ENCODE data around the gene NF1.

Gene NF1

DNA sequence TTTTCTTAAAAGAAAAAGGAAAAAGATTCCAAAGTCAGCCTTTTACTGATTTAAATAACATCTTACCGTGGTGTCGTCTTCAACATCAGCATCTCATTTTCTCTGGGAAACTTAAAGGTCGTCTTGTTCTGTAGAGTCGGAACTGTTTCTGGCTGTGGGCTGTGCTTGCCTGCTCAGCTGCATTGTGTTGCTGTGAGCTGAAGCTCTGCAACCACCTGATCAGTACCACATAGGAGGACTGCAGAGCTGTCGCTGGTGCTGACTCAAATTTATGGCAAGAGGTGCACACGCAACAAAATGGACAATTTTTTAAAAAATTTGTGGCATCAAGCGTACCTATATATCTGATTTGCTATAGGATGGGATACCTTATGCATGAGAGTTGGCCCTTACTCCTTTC, 202.3 kb downstream of the NF1 start, which contains the start of gene OMG:
Gene OMG, minus strand, starts transcription at position 150 of the 400 bp plus-strand sequence. CDS start 908 bp downstream, outside the sequence.
- TF ChIP-seq, protein P1, sequence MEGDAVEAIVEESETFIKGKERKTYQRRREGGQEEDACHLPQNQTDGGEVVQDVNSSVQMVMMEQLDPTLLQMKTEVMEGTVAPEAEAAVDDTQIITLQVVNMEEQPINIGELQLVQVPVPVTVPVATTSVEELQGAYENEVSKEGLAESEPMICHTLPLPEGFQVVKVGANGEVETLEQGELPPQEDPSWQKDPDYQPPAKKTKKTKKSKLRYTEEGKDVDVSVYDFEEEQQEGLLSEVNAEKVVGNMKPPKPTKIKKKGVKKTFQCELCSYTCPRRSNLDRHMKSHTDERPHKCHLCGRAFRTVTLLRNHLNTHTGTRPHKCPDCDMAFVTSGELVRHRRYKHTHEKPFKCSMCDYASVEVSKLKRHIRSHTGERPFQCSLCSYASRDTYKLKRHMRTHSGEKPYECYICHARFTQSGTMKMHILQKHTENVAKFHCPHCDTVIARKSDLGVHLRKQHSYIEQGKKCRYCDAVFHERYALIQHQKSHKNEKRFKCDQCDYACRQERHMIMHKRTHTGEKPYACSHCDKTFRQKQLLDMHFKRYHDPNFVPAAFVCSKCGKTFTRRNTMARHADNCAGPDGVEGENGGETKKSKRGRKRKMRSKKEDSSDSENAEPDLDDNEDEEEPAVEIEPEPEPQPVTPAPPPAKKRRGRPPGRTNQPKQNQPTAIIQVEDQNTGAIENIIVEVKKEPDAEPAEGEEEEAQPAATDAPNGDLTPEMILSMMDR (conservative IDR thresholded peaks at IDR 0.05) = no peak
- no peak within 1 kb of the TSS for H3K27ac ChIP-seq

- H3K27ac ChIP-seq = no peak overlapping the region
- TF ChIP-seq, protein P1 (conservative IDR thresholded peaks at IDR 0.05) = no peak
These were observed 204.8 kb downstream of the NF1 start for GRCh38 chr17:31299624-31300023.

DNA sequence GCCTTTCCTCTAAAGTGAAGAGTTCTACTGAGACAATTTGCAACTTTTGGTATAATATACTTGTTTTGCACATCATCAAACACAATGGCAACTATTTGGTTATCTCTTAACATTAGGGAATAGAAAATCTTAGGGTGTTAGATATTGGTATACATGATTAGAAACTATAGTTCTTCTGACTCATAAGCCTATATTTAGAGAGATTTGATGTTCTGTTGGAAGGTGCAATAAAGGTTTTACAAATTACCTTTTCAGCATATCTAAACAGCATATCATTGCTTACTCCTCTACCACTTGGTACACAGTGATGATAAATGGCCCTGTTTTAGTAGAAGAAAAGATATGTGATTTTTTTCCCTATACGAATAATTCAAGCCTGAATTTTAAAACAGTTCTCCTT, 212.9 kb downstream of the NF1 start:
- TF ChIP-seq, protein P1 (conservative IDR thresholded peaks at IDR 0.05) = no peak

GRCh38 chr17:31308372-31309334, 213.9 kb downstream of the NF1 start:
- H3K27ac ChIP-seq = no peak overlapping the region
- TF ChIP-seq, protein P1 (conservative IDR thresholded peaks at IDR 0.05) = no peak

More for the DNA sequence above, 212.9 kb downstream of the NF1 start:
- no peak overlapping the region for H3K27ac ChIP-seq

GRCh38 chr17:31309556-31309955, 214.8 kb downstream of the NF1 start:
- no peak overlapping the region for H3K27ac ChIP-seq
- TF ChIP-seq, protein P1 (conservative IDR thresholded peaks at IDR 0.05) = no peak

GRCh38 chr17:31310260-31310659, 215.5 kb downstream of the NF1 start:
- TF ChIP-seq, protein P1 (conservative IDR thresholded peaks at IDR 0.05) = no peak
- H3K27ac ChIP-seq = no peak overlapping the region

GRCh38 chr17:31310886-31311285, 216.1 kb downstream of the NF1 start:
- no peak overlapping the region for H3K27ac ChIP-seq
- TF ChIP-seq, protein P1 (conservative IDR thresholded peaks at IDR 0.05) = no peak
